ENCODE results near the gene SNCA.

SNCA gene

GRCh38 chr4:89863533-89863932 lies 26.6 kb upstream of the SNCA start:
- TF ChIP-seq CTCF (IDR thresholded peaks at IDR 0.05; ENCODE audit: borderline replicate concordance, insufficient read depth, low read depth, low read length) = no peak
- no peak overlapping the region for H3K4me3 ChIP-seq (ENCODE audit: low read depth, low read length)

DNA sequence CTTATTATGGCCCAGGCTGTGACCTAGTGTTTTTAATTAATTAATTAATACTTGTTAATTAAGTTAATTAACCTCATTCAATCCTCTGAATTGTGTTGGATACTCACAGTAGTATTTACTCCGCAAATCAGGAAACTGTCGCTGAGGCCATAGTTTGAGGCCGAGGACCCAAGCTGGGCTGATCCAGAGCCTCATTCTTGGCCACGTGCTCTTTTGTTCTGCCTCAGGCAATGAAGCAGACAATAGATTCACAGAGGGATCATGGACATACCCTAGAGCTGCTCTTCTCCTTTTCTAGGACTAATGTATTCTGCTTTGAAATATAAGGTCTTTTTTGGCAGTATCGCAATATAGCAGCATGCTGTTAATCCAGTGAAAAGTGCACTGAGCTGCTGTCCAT lies 24.0 kb upstream of the SNCA start:
- no peak for TF ChIP-seq CTCF (IDR thresholded peaks at IDR 0.05; ENCODE audit: borderline replicate concordance, insufficient read depth, low read depth, low read length)
- no peak overlapping the region for H3K4me3 ChIP-seq (ENCODE audit: low read depth, low read length)

GRCh38 chr4:89855236-89855635 lies 18.3 kb upstream of the SNCA start:
- no peak for TF ChIP-seq CTCF (IDR thresholded peaks at IDR 0.05; ENCODE audit: borderline replicate concordance, insufficient read depth, low read depth, low read length)
- H3K4me3 ChIP-seq (ENCODE audit: low read depth, low read length) = no peak overlapping the region

DNA sequence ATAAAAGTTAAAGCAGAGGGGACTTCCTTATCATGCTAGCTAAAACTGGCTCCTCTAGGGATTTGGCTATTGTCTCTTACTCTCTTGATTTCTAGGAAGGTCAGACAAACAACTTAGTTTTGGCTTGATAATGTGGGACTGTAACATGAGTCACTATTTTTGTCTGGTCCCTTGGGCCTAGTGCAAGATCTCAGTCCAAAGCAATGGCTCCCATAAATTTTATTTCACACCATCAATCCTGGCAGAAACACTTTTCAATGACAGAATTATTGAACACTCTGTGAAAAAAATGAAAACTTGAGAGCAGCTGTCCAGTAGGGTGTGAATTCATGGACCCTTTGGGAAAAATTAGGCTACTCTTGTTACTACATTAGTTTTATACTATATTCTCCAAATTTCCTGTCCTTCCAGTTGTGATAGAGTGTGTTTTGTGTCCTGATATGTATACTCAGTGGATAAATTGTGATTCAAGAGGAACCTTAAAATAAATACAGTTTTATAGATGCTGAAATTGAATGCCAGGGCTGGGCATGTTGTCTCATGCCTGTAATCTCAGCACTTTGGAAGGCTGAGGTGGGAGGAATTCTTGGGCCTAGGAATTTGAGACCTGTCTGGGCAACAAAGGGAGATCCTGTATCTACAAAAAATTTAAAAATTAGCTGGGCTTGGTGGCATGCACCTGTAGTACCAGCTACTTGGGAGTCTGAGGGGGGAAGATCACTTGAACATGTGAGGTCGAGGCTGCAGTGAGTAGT lies 10.8 kb upstream of the SNCA start:
- H3K4me3 ChIP-seq (ENCODE audit: low read depth, low read length) = no peak overlapping the region
- TF ChIP-seq CTCF (IDR thresholded peaks at IDR 0.05; ENCODE audit: borderline replicate concordance, insufficient read depth, low read depth, low read length) = no peak

- H3K4me3 ChIP-seq (ENCODE audit: low read depth, low read length) = no peak overlapping the region
- no peak for TF ChIP-seq CTCF (IDR thresholded peaks at IDR 0.05; ENCODE audit: borderline replicate concordance, insufficient read depth, low read depth, low read length)
Measured at GRCh38 chr4:89839558-89839957, 2.6 kb upstream of the SNCA start.

GRCh38 chr4:89837993-89838390 lies 1.0 kb upstream of the SNCA start:
- TF ChIP-seq CTCF (IDR thresholded peaks at IDR 0.05; ENCODE audit: borderline replicate concordance, insufficient read depth, low read depth, low read length) = no peak
- H3K4me3 ChIP-seq (ENCODE audit: low read depth, low read length) = no peak overlapping the region

DNA sequence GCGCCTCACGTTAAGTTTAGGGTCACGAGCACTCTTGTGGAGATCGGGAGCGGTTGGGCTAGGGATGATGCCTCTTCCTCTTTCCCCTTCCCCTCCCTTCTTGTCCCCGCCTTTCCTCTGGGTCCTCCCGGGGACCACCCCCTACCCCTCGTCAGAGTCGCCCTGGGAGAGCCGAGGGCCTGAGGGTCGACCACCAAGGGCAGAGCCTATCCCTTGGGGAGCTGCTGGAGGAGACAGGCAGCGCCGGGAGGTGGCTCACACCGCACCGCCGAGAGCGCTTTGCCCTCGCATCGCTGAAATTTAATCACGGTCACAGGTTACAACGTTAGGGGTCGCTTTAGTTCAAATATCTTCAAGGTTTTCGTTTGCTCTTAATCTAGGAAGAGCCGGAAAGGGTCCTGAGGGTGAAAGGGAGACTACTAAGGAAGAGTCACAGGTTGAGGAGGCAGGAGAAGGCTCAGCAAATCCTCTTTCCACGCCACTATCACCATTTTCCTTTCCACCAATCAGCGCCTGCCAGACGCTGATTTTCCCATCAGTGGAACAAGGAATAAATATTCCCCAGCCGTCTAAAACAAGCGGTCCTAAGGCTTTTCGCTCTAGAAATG lies 528 bp upstream of the SNCA start:
- peak overlapping the region; percentile 37 for H3K4me3 ChIP-seq (ENCODE audit: low read depth, low read length)
- no peak for TF ChIP-seq CTCF (IDR thresholded peaks at IDR 0.05; ENCODE audit: borderline replicate concordance, insufficient read depth, low read depth, low read length)

All from GM12875 (cell line).